GM12865 (cell line): Measurements from ENCODE around the gene TRIM39.
"Not testable (repeated sequence)": the region's sequence is repeated elsewhere in the genome, so short reads cannot be mapped to it uniquely, and the experiment has no call there.

Experiments
- DNase-seq: peaks from one replicate; pipeline ENCODE4 v3.0.0; 2010; ENCODE audit warnings: low read depth
- H3K4me3 ChIP-seq: 2 replicates; pipeline ENCODE4 v1.5.1; 2011; ENCODE audit warnings: mild to moderate bottlenecking, low read depth, low read length, control low read depth
- TF ChIP-seq, protein P1 (sequence below): IDR thresholded peaks from 2 replicates; pipeline ENCODE4 v1.5.1; 2011; ENCODE audit warnings: low read length, control low read depth, low read depth, inconsistent platforms; ENCODE audit not compliant: insufficient read depth; ENCODE audit errors: missing control alignments

Gene TRIM39

DNA sequence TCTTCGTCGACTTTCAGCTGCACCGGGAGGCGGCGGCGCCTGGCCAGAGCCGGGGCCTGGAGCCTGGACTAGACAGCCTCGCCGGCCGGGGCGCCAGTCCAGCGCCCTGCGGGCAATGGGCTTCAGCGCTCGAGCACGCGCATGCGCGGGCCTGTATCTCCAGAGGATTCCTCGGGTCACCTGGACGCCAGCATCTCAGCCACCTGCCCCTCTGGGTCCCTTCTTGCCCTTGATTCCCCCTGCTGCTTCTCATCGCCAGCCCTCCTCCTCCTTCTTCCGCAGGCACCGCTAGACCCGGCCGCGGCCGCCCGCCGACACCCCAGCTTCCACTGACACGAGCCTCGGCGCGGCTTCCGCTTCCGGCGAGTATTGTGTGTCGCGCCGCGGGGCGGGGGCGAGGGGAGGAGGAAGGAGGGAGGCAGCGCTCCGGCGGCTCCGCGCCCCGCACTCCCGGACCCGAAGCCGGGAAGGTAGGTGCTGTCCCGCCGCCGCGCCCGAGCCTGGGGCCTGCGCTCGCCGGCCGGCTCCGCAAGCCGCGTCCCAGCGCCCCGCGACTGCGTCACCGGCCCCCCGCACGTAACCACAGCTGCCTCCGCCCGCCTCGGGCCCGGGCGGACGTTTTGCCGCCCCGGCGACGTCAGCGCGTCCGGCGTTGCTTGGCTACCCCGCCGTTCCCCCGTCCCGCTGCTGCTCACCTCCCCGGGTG lies at the start of gene TRIM39:
Gene TRIM39 (plus strand): TSS at position 402 of the 706 bp plus-strand sequence. CDS start 2,391 bp downstream, outside the sequence.
- peak; percentile 85 for DNase-seq

DNA sequence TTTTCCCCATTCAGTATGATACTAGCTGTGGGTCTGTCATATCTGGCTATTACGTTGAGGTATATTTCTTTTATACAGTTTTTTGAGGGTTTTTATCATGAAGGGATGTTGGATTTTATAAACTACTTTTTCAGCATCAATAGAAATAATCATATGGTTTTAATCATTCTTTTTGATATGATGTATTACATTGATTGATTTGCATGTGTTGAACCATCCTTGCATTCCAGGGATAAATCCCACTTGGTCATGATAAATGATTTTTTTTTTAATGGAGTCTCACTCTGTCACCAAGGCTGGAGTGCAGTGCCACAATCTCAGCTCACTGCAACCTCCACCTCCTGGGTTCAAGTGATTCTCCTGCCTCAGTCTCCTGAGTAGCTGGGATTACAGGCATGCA lies 45.7 kb upstream of the TRIM39 start:
- not testable (repeated sequence) for DNase-seq, H3K4me3 ChIP-seq

More for the DNA sequence above, at the start of gene TRIM39:
- TF ChIP-seq, protein P1, sequence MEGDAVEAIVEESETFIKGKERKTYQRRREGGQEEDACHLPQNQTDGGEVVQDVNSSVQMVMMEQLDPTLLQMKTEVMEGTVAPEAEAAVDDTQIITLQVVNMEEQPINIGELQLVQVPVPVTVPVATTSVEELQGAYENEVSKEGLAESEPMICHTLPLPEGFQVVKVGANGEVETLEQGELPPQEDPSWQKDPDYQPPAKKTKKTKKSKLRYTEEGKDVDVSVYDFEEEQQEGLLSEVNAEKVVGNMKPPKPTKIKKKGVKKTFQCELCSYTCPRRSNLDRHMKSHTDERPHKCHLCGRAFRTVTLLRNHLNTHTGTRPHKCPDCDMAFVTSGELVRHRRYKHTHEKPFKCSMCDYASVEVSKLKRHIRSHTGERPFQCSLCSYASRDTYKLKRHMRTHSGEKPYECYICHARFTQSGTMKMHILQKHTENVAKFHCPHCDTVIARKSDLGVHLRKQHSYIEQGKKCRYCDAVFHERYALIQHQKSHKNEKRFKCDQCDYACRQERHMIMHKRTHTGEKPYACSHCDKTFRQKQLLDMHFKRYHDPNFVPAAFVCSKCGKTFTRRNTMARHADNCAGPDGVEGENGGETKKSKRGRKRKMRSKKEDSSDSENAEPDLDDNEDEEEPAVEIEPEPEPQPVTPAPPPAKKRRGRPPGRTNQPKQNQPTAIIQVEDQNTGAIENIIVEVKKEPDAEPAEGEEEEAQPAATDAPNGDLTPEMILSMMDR, result no peak
- H3K4me3 ChIP-seq, result peak within 1 kb of the TSS; percentile 94

DNA sequence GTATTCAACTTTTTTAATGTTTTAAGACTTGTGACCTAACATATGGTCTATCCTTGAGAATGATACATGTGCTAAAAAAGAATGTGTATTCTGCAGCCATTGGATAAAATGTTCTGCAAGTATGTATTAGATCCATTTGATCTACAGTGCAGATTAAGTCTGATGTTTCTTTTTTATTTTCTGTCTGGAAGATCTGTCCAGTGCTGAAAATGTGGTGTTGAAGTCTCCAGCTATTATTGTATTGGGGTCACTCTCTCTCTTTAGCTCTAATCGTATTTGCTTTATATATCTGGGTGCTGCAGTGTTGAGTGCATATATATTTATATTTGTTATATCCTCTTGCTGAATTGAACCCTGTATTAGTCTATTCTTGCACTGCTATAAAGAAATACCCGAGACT lies 44.2 kb upstream of the TRIM39 start:
- DNase-seq, result no peak
- TF ChIP-seq, protein P1, result no peak
- no peak overlapping the region for H3K4me3 ChIP-seq

DNA sequence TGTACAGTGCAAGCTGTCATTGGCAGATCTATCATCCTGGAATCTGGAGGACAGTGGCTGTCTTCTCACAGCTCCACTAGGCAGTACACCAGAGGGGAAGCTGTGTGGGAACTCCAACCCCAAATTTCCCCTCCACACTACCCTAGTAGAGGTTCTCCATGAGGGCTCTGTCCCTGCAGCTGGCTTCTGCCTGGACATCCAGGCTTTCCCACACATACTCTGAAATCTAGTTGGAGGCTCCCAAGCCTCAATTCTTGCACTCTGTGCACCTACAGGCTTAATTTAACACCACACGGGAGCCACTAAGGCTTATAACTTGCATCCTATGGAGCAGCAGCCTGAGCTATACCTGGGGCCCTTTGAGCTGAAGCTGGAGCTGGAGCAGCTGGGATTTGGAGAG lies 43.0 kb upstream of the TRIM39 start:
- TF ChIP-seq, protein P1, result no peak
- H3K4me3 ChIP-seq, result no peak overlapping the region
- no peak for DNase-seq

DNA sequence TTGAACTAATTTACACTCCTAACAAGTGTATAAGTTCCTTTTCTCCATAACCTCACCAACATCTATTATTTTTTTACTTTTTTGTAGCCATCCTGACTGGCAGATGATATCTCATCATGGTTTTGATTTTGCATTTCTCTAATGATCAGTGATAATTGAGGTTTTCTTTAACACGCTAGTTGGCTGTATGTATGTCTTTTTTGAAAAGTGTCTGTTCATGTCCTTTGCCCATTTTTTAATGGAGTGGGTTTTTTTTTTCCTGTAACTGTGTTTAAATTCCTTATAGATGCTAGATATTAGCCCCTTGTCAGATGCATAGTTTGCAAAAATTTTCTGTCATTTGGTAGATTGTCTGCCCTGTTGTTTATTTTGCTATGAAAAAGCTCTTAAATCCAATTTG lies 39.6 kb upstream of the TRIM39 start:
- TF ChIP-seq, protein P1, result no peak
- DNase-seq, result no peak
- H3K4me3 ChIP-seq, result no peak overlapping the region

DNA sequence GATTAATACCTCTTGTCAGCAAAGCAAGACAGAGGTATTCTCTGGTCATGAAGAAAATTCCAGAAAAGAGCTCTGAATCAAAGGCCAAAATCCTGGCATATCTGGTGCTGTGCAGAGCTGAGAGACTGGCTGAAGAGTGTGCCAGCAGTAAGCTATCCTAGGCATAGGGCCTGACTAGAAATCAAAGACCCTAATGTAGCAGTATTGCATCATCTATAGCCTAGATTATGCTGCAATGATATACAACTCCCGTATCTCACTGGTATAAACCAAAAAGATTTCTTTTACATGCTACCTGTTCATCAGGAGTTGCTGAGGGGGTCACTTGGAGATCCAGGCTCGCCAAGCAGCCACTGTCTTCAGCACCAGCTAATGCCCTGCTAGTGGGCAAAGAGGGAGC lies 30.9 kb upstream of the TRIM39 start:
- H3K4me3 ChIP-seq, result no peak overlapping the region
- TF ChIP-seq, protein P1, result no peak
- no peak for DNase-seq

DNA sequence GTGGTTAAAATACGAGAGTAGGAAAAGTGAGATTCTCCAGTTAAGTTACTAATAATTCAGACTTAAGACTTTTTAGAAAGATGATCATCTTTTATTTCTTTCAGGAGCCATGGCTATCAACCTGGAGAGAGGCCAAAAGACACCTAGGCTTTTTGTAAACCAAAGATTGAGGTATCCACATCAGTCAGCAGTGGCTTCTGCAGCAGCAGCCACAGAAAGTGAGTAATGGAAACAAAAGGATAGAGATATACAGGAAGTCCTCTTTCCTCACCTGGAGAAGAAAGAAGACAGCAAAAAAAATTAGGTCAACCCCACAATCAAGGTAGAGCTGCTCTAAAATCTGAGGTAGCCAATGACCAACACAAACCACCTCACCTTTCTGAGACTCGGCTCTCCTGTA lies 22.7 kb upstream of the TRIM39 start:
- H3K4me3 ChIP-seq, result no peak overlapping the region
- DNase-seq, result no peak
- TF ChIP-seq, protein P1, result no peak
